Ishikawa (cell line): ENCODE measurements around the gene EIF4G2.
A peak's percentile ranks its signal among the peaks of the same experiment; 100 is the strongest.

Experiments used
- CEBPB ChIP-seq: IDR thresholded peaks from 2 replicates; pipeline ENCODE4 v1.6.1; 2012
- CREB1 ChIP-seq: IDR thresholded peaks from 2 replicates; pipeline ENCODE4 v1.6.1; 2012; ENCODE audit warnings: low read depth
- EGR1 ChIP-seq: IDR thresholded peaks from 2 replicates; pipeline ENCODE4 v1.6.1; 2012
- EP300 ChIP-seq: IDR thresholded peaks from 2 replicates; pipeline ENCODE4 v1.6.1; 2012; ENCODE audit warnings: borderline replicate concordance
- FOXM1 ChIP-seq: IDR thresholded peaks from 2 replicates; pipeline ENCODE4 v1.6.1; 2012; ENCODE audit warnings: low read depth, borderline replicate concordance
- MAX ChIP-seq: IDR thresholded peaks from 2 replicates; pipeline ENCODE4 v1.6.1; 2012
- NFIC ChIP-seq: IDR thresholded peaks from 2 replicates; pipeline ENCODE4 v1.6.1; 2012
- RAD21 ChIP-seq: IDR thresholded peaks from 2 replicates; pipeline ENCODE4 v1.6.1; 2012; ENCODE audit warnings: low read depth
- REST ChIP-seq: IDR thresholded peaks from 2 replicates; pipeline ENCODE4 v1.6.1; 2012; ENCODE audit warnings: low read depth, mild to moderate bottlenecking
- TAF1 ChIP-seq: IDR thresholded peaks from 2 replicates; pipeline ENCODE4 v1.6.1; 2012; ENCODE audit warnings: low read depth, mild to moderate bottlenecking
- TCF12 ChIP-seq: IDR thresholded peaks from 2 replicates; pipeline ENCODE4 v1.6.1; 2012; ENCODE audit warnings: low read depth
- TEAD4 ChIP-seq: IDR thresholded peaks from 2 replicates; pipeline ENCODE4 v1.6.1; 2012
- USF1 ChIP-seq: IDR thresholded peaks from 2 replicates; pipeline ENCODE4 v1.6.1; 2012
- YY1 ChIP-seq: IDR thresholded peaks from 2 replicates; pipeline ENCODE4 v1.6.1; 2012; ENCODE audit warnings: low read depth
- ZBTB7A ChIP-seq: IDR thresholded peaks from 2 replicates; pipeline ENCODE4 v1.6.1; 2012; ENCODE audit warnings: low read depth

The EIF4G2 gene

GRCh38 chr11:10823152-10823579 lies 14.4 kb upstream of the EIF4G2 start:
- TF ChIP-seq RAD21 (no peak), TAF1 (no peak), TEAD4 (no peak), TCF12 (no peak), YY1 (no peak), ZBTB7A (no peak), EGR1 (no peak), CEBPB (no peak), USF1 (no peak), CREB1 (no peak), EP300 (no peak), NFIC (no peak), FOXM1 (no peak), REST (no peak)

GRCh38 chr11:10818594-10818993 lies 9.9 kb upstream of the EIF4G2 start:
- TF ChIP-seq USF1: no peak
- no peak for TF ChIP-seq CEBPB
- no peak for TF ChIP-seq CREB1
- no peak for TF ChIP-seq TEAD4
- TF ChIP-seq TAF1: no peak
- TF ChIP-seq REST: no peak
- TF ChIP-seq MAX: no peak

- TF ChIP-seq YY1: no peak
These were observed 5.2 kb upstream of the EIF4G2 start for GRCh38 chr11:10813945-10814344.

GRCh38 chr11:10809373-10810160 lies 841 bp upstream of the EIF4G2 start:
- TF ChIP-seq CEBPB (no peak), EP300 (no peak), MAX (peak; percentile 46), USF1 (no peak), RAD21 (no peak), YY1 (no peak; the same call in 1 of the 2 replicates), TEAD4 (no peak)

- TF ChIP-seq FOXM1 (no peak), REST (no peak), NFIC (no peak; the same call in 1 of the 2 replicates), EP300 (no peak), RAD21 (no peak), YY1 (no peak), TAF1 (no peak), TEAD4 (no peak), ZBTB7A (0 out of 2 replicates have a peak, but pooled peaks have one; percentile 19)
These were observed 532 bp downstream of the EIF4G2 start for GRCh38 chr11:10808235-10808552.
